Gastrocnemius medialis (tissue), 4 donors: ENCODE results near the gene HNRNPA1. TPM values are rescaled to one million over a fixed set of nuclear protein-coding genes. Genes with fewer than 3 reads are reported as not detected.

ENCODE experiments used
- ATAC-seq, 2 donors: fragments of 150-250 bp; one replicate each; pipeline ENCODE4 v1.9.1; 2016
- DNase-seq, 2 donors: peaks; one replicate each; pipeline ENCODE4 v3.0.0-alpha.2; 2019
- H3K27ac ChIP-seq, 4 donors: fragments of 200-600 bp; sonication (generic); 1 replicate in 1 of 4; 2 replicates in 3 of 4; pipeline ENCODE4 v1.5.1; 2016 to 2018; ENCODE audit warnings: mild to moderate bottlenecking in 2 of 4, moderate library complexity in 1 of 4
- H3K27me3 ChIP-seq, 3 donors: fragments of 200-600 bp; sonication (generic) in 2 of 3; 1 replicate in 1 of 3; 2 replicates in 2 of 3; pipeline versions ENCODE4 v1.5.1 to v1.6.0; 2016 to 2019; ENCODE audit warnings: mild to moderate bottlenecking in 1 of 3, moderate library complexity in 1 of 3
- H3K36me3 ChIP-seq, 2 donors: fragments of 200-600 bp; sonication (generic) in 1 of 2; one replicate each; pipeline ENCODE4 v1.5.1; 2017 to 2018
- H3K4me1 ChIP-seq, 2 donors: fragments of 200-600 bp; sonication (generic) in 1 of 2; one replicate each; pipeline ENCODE4 v1.5.1; 2016 to 2017; ENCODE audit warnings: mild to moderate bottlenecking in 2 of 2
- H3K4me3 ChIP-seq, 4 donors: fragments of 200-600 bp; sonication (generic) in 3 of 4; 1 replicate in 1 of 4; 2 replicates in 3 of 4; pipeline ENCODE4 v1.5.1; 2016 to 2019; ENCODE audit warnings: mild to moderate bottlenecking in 2 of 4
- H3K9me3 ChIP-seq, 3 donors: fragments of 200-600 bp; sonication (generic) in 2 of 3; 1 replicate in 1 of 3; 2 replicates in 2 of 3; pipeline ENCODE4 v1.5.1; 2016 to 2019
- CTCF ChIP-seq, 5 experiments: fragments of 450-650 bp in 3 of 5; fragments of 200-600 bp in 2 of 5; sonication (generic) in 2 of 5; IDR thresholded peaks in 4 of 5; conservative IDR thresholded peaks in 1 of 5; 1 replicate in 4 of 5; 2 replicates in 1 of 5; pipeline ENCODE4 v1.5.1; 2016 to 2019; ENCODE audit warnings: antibody characterized with exemption in 5 of 5, mild to moderate bottlenecking in 3 of 5, moderate library complexity in 3 of 5
- POLR2A ChIP-seq, 2 donors: fragments of 450-650 bp; IDR thresholded peaks; one replicate each; pipeline ENCODE4 v1.6.1; 2017; ENCODE audit warnings: antibody characterized with exemption in 2 of 2, mild to moderate bottlenecking in 2 of 2, moderate library complexity in 2 of 2
- in situ Hi-C, 4 donors: fragments of 200-750 bp; cut with MboI; loops; one replicate each; pipeline versions ENCODE4 v1.15.0 to v1.8.0; 2017; ENCODE audit warnings: low sequenced_read_pairs in 4 of 4
- intact Hi-C: fragments of 100-400 bp; cut with DNase I; formaldehyde crosslinking; loops from one replicate; pipeline ENCODE4 v1.15.1; 2023; ENCODE audit warnings: low total_unique reads
- total RNA-seq, 4 donors: library from RNA; depleted of rRNA; stranded (reverse); fragments of >200 nt; gene quantifications; one replicate each; pipeline versions ENCODE4 v1.1.0 to v1.2.3, GENCODE V29; 2016

The HNRNPA1 gene
- total RNA-seq, 4 donors from 2014 or later = 146 to 412 (median 186) TPM

- Histone ChIP-seq H3K27me3 (no peaks in the 10 kb centered on the region), H3K9me3 (no peaks in the 10 kb centered on the region), H3K4me1 (peaks cover 16 to 33% of the 10 kb centered on the region in 2 donors), H3K4me3 (no peak overlapping the region), H3K27ac (no peak overlapping the region), H3K36me3 (no peaks in the 10 kb centered on the region)
- intact Hi-C loops = no loop called here
- no peak for DNase-seq
- in situ Hi-C loops = no loop called here
- TF ChIP-seq POLR2A (IDR thresholded peaks at IDR 0.05) = no peak
- TF ChIP-seq CTCF (IDR thresholded peaks at IDR 0.05 in 4 of 5, conservative IDR thresholded peaks at IDR 0.05 in 1 of 5) = no peak
- ATAC-seq = no peak
Observed at GRCh38 chr12:54330442-54330841, 49.9 kb downstream of the HNRNPA1 start.

- no peak for TF ChIP-seq CTCF (IDR thresholded peaks at IDR 0.05 in 4 of 5, conservative IDR thresholded peaks at IDR 0.05 in 1 of 5)
- TF ChIP-seq POLR2A (IDR thresholded peaks at IDR 0.05) = no peak
- Histone ChIP-seq H3K27me3 (no peaks in the 10 kb centered on the region), H3K36me3 (no peaks in the 10 kb centered on the region), H3K4me1 (peaks cover 13 to 23% of the 10 kb centered on the region in 2 donors), H3K27ac (no peak overlapping the region), H3K4me3 (no peak overlapping the region), H3K9me3 (no peaks in the 10 kb centered on the region)
- in situ Hi-C loops = no loop called here
- ATAC-seq (no peak), DNase-seq (no peak)
- intact Hi-C loops = no loop called here
Observed at GRCh38 chr12:54331461-54331860, 50.9 kb downstream of the HNRNPA1 start.

GRCh38 chr12:54333420-54334034, 53.0 kb downstream of the HNRNPA1 start:
- ATAC-seq (no peak), DNase-seq (no peak)
- TF ChIP-seq POLR2A (IDR thresholded peaks at IDR 0.05) (no peak), CTCF (IDR thresholded peaks at IDR 0.05 in 4 of 5, conservative IDR thresholded peaks at IDR 0.05 in 1 of 5) (no peak)
- Histone ChIP-seq H3K9me3 (no peaks in the 10 kb centered on the region), H3K4me3 (no peak overlapping the region), H3K27ac (no peak overlapping the region), H3K27me3 (no peaks in the 10 kb centered on the region), H3K36me3 (no peaks in the 10 kb centered on the region), H3K4me1 (peaks cover 27 to 28% of the 10 kb centered on the region in 2 donors)
- in situ Hi-C loops (no loop called here), intact Hi-C loops (no loop called here)

Other genes starting within 250 kb of the HNRNPA1 start
- 1 to 10 TPM in 1 of 4 donors, under 1 TPM in 1, not detected in 2; 0.36 to 1.4 TPM for gene HOXC5, start 247.7 kb upstream of the HNRNPA1 start, total RNA-seq
- gene HOXC4, start 226.9 kb upstream of the HNRNPA1 start, total RNA-seq = 1 to 10 TPM in 1 of 4 donors, under 1 TPM in 3; 0.51 to 2.0 (median 0.71) TPM
- 10 to 100 TPM; 25.3 to 51.8 (median 35.4) TPM for gene SMUG1, start 91.7 kb upstream of the HNRNPA1 start, total RNA-seq
- 1 to 10 TPM; 7.9 to 8.9 (median 8.1) TPM for gene CBX5, start 604 bp upstream of the HNRNPA1 start, total RNA-seq
- 1 to 10 TPM in 2 of 4 donors, under 1 TPM in 1, not detected in 1; 0.64 to 8.0 (median 1.8) TPM for gene NFE2, start 20.3 kb downstream of the HNRNPA1 start, total RNA-seq
- gene COPZ1, start 44.4 kb downstream of the HNRNPA1 start, total RNA-seq = 100 to 1,000 TPM in 2 of 4 donors, 10 to 100 TPM in 2; 91.8 to 145 (median 107) TPM
- under 1 TPM in 2 of 4 donors, not detected in 2; 0.49 to 0.51 TPM for gene GPR84, start 83.8 kb downstream of the HNRNPA1 start, total RNA-seq
- gene ZNF385A, start 104.0 kb downstream of the HNRNPA1 start, total RNA-seq = 10 to 100 TPM in 3 of 4 donors, 1 to 10 TPM in 1; 3.3 to 21.0 (median 18.3) TPM
- gene ITGA5, start 138.5 kb downstream of the HNRNPA1 start, total RNA-seq = 10 to 100 TPM; 26.5 to 34.1 (median 30.9) TPM
- not detected for gene GTSF1, start 192.9 kb downstream of the HNRNPA1 start, total RNA-seq
- gene NCKAP1L, start 217.0 kb downstream of the HNRNPA1 start, total RNA-seq = 1 to 10 TPM in 3 of 4 donors, under 1 TPM in 1; 0.85 to 4.1 (median 3.9) TPM